Right atrium auricular region (tissue), 2 donors: Measurements from ENCODE around the gene NGEF. TPM values are rescaled to one million over a fixed set of nuclear protein-coding genes. Genes with fewer than 3 reads are reported as not detected.

Experiments used
- DNase-seq: peaks from one replicate; pipeline ENCODE4 v3.0.0-alpha.2; 2019; ENCODE audit warnings: low spot score
- H3K27ac ChIP-seq, 2 donors: fragments of 200-600 bp; sonication (generic); 1 replicate in 1 of 2; 2 replicates in 1 of 2; pipeline ENCODE4 v1.5.1; 2016 to 2019
- H3K27me3 ChIP-seq, 2 donors: fragments of 200-600 bp; sonication (generic); one replicate each; pipeline versions ENCODE4 v1.5.1 to v1.6.0; 2017 to 2019
- H3K36me3 ChIP-seq: fragments of 200-600 bp; sonication (generic); one replicate; pipeline ENCODE4 v1.5.1; 2016
- H3K4me1 ChIP-seq, 2 donors: fragments of 200-600 bp; sonication (generic); one replicate each; pipeline versions ENCODE4 v1.5.1 to v1.6.0; 2017 to 2019
- H3K4me3 ChIP-seq, 2 donors: fragments of 200-600 bp; sonication (generic); 1 replicate in 1 of 2; 2 replicates in 1 of 2; pipeline ENCODE4 v1.5.1; 2017 to 2019; ENCODE audit warnings: mild to moderate bottlenecking in 1 of 2, moderate library complexity in 1 of 2
- H3K9me3 ChIP-seq, 2 donors: fragments of 200-600 bp; sonication (generic); one replicate each; pipeline ENCODE4 v1.5.1; 2019
- total RNA-seq, 2 donors: library from RNA; depleted of rRNA; stranded (reverse); fragments of >200 nt; gene quantifications; one replicate each; pipeline ENCODE4 v1.1.0, GENCODE V29; 2016
- TF ChIP-seq, protein P1 (sequence below), 2 donors: fragments of 200-600 bp; sonication (generic); IDR thresholded peaks; one replicate each; pipeline ENCODE4 v1.5.1; 2019; ENCODE audit warnings: antibody characterized with exemption in 2 of 2

The NGEF gene
- total RNA-seq, 2 donors from 2014 or later = 1.4 to 4.8 TPM

DNA sequence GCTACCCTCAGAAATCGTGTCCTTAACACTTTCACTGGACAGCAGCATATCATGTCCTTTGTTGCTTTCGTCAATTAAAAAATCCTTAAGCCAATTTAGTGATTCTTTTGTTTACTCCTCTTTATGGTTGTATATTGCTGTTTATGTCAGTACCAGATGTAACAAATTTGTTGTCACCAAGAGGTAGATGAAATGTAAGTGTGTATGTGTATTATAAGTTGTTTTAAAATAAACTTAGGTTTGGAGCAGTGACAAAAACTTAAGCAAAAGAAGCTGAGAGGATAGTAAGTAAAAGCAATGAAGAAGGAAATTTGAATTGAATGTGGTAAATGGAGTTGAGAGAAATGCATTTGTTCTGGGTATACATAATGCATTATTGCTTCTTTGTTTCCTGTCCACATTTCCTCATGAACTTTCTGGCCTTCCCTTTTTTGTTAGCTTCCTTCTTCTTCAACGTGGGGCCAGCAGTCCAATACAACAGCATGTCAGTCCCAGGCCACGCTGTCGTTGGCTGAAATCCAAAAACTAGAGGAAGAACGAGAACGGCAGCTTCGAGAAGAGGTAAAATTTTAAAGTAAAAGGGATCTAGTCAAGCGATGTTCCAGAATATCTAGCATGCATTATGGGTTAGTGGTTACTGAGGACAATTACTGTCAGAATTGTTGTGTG is 173.5 kb downstream of the NGEF start:
- Histone ChIP-seq H3K36me3 (peaks cover 58% of the 10 kb centered on the region), H3K27me3 (no peaks in the 10 kb centered on the region), H3K27ac (no peak overlapping the region), H3K4me1 (peaks cover 0 to 22% of the 10 kb centered on the region in 2 donors), H3K4me3 (no peak overlapping the region), H3K9me3 (no peaks in the 10 kb centered on the region)
- TF ChIP-seq, protein P1, sequence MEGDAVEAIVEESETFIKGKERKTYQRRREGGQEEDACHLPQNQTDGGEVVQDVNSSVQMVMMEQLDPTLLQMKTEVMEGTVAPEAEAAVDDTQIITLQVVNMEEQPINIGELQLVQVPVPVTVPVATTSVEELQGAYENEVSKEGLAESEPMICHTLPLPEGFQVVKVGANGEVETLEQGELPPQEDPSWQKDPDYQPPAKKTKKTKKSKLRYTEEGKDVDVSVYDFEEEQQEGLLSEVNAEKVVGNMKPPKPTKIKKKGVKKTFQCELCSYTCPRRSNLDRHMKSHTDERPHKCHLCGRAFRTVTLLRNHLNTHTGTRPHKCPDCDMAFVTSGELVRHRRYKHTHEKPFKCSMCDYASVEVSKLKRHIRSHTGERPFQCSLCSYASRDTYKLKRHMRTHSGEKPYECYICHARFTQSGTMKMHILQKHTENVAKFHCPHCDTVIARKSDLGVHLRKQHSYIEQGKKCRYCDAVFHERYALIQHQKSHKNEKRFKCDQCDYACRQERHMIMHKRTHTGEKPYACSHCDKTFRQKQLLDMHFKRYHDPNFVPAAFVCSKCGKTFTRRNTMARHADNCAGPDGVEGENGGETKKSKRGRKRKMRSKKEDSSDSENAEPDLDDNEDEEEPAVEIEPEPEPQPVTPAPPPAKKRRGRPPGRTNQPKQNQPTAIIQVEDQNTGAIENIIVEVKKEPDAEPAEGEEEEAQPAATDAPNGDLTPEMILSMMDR (IDR thresholded peaks at IDR 0.05) = no peak
- no peak for DNase-seq

DNA sequence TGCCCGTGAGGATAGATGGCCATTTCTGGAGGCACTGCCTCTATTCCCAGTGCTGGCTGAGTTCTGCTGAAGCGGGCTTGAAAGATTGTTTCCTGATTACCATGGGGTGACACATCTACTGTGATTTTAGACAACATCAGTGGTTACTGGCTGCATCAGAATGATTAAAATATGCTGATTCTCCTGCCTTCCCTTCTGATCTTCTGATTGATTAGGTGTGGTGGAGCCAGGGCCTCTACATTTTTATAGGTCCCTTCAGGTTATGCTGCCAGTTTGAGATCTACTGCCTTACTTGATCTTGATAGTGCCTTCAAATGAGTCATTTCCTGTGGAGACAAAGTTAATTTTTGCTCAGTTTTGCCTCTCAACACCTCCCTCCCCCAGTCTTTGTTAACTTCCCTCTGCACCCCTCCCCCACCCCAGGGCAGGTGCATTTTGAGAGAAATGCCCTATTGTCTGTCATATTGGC is 174.6 kb downstream of the NGEF start:
- no peak for DNase-seq
- Histone ChIP-seq H3K4me1 (peaks cover 0 to 30% of the 10 kb centered on the region in 2 donors), H3K36me3 (peaks cover 53% of the 10 kb centered on the region), H3K9me3 (no peaks in the 10 kb centered on the region), H3K4me3 (no peak overlapping the region), H3K27ac (no peak overlapping the region), H3K27me3 (no peaks in the 10 kb centered on the region)
- TF ChIP-seq, protein P1 (IDR thresholded peaks at IDR 0.05) = no peak

DNA sequence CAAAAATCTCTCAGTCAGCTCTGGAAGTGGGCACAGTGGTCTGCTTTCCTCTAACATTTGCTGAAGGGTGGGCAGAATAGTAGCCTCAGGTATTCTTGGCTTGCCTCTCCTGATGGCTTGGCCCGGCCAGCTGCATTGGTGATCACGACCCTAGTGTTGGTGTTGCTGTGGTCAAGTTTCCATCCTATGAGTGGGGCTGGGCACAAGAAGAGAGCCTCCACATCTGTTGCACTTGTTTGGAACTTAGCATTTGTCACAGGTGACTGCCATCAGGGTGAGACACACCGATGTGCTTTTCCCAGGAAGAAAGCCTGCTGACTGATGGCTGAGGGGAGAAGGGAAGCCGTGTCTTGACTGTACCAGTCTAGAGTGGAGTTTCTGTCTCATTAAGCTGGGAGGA is 176.1 kb downstream of the NGEF start:
- Histone ChIP-seq H3K36me3 (peaks cover 59% of the 10 kb centered on the region), H3K9me3 (no peaks in the 10 kb centered on the region), H3K4me1 (peaks cover 0 to 30% of the 10 kb centered on the region in 2 donors), H3K27ac (no peak overlapping the region), H3K4me3 (no peak overlapping the region), H3K27me3 (no peaks in the 10 kb centered on the region)
- no peak for DNase-seq
- TF ChIP-seq, protein P1 (IDR thresholded peaks at IDR 0.05) = no peak

DNA sequence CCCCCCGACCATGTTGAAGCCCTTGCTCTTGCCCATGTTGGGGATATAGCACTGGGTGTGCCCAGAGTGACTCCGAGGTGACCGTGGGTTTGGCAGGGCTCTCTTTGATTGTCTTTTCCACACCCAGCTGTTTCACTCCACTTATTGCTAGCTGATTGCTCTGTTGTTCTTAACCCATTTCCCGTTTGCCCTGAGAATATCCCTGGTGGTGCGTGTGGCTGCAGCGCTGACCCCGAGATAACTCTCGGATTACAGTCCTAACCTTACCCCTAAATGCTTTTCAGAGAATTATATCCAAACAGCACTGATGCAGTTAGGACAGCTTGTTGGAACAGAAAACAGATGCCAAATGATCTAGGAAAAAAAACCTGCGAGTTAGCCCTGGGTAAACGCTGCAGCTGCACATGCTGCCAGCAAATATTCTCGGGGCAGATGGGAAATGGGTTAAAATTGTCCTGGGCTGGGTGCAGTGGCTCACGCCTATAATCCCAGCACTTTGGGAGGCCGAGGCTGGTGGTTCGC is 177.3 kb downstream of the NGEF start:
- peaks cover 0 to 30% of the 10 kb centered on the region in 2 donors for H3K4me1 ChIP-seq

DNA sequence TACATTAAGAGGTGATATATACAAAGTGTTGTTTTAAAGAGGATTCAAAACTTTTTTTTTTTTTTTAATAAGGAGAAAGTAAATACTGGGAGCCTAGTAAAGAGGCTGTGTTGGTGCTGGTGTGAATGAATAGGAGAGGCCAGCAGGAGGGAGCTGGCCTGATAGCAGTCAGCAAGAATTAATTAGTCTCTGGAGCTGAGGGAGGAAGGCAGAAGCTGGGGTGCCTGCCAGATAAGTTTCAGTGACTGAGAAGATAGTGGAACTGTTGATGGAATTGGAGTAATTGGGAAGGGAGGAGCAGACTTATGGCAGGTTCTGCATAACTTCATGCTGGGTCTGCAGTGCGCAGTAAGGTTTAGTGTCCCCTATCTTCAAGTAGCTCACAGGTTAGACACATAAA is 179.2 kb downstream of the NGEF start:
- Histone ChIP-seq H3K4me3 (no peak overlapping the region), H3K27me3 (no peaks in the 10 kb centered on the region), H3K36me3 (peaks cover 67% of the 10 kb centered on the region), H3K4me1 (peaks cover 0 to 24% of the 10 kb centered on the region in 2 donors), H3K9me3 (no peaks in the 10 kb centered on the region), H3K27ac (no peak overlapping the region)
- TF ChIP-seq, protein P1 (IDR thresholded peaks at IDR 0.05) = no peak
- DNase-seq = no peak

More for the DNA sequence above, 177.3 kb downstream of the NGEF start:
- Histone ChIP-seq H3K27me3 (no peaks in the 10 kb centered on the region), H3K9me3 (no peaks in the 10 kb centered on the region), H3K4me3 (no peak overlapping the region), H3K27ac (no peak overlapping the region), H3K36me3 (peaks cover 64% of the 10 kb centered on the region)
- TF ChIP-seq, protein P1 (IDR thresholded peaks at IDR 0.05) = no peak
- no peak for DNase-seq
